Neural cell (in vitro differentiated cells): ENCODE results near the gene WASHC4. TPM values are rescaled to one million over a fixed set of nuclear protein-coding genes. Genes with fewer than 3 reads are reported as not detected.

ENCODE experiments used
- H2AFZ ChIP-seq: fragments of 200-600, 300-800 bp; sonication (generic), shearing (Covaris generic); 2 replicates; pipeline ENCODE4 v1.6.0; 2014; ENCODE audit warnings: low read depth, mild to moderate bottlenecking, antibody characterized with exemption, low read length, moderate library complexity
- H3F3A ChIP-seq: fragments of 200-600 bp; shearing (Covaris generic); 2 replicates; pipeline ENCODE4 v1.6.1; 2016; ENCODE audit warnings: mild to moderate bottlenecking, moderate library complexity, mixed read lengths, antibody characterized with exemption, low read length; ENCODE audit not compliant: insufficient read depth, poor library complexity, severe bottlenecking
- H3K27ac ChIP-seq: fragments of 200-600, 300-800 bp; sonication (generic), shearing (Covaris generic); 2 replicates; pipeline ENCODE4 v1.5.1; 2014; ENCODE audit warnings: mild to moderate bottlenecking, low read length, moderate library complexity
- H3K27me3 ChIP-seq: fragments of 300-800, 200-600 bp; sonication (generic), shearing (Covaris generic); 2 replicates; pipeline ENCODE4 v1.6.0; 2014; ENCODE audit warnings: mild to moderate bottlenecking, low read depth, low read length, moderate library complexity; ENCODE audit not compliant: insufficient read depth
- H3K36me3 ChIP-seq: fragments of 300-800, 200-600 bp; sonication (generic), shearing (Covaris generic); 2 replicates; pipeline ENCODE4 v1.5.1; 2014; ENCODE audit warnings: mild to moderate bottlenecking, antibody characterized with exemption, low read length, moderate library complexity; ENCODE audit not compliant: insufficient read depth
- H3K4me2 ChIP-seq: fragments of 300-800, 200-600 bp; sonication (generic), shearing (Covaris generic); 2 replicates; pipeline ENCODE4 v1.6.0; 2014; ENCODE audit warnings: mild to moderate bottlenecking, low read length
- H3K4me3 ChIP-seq: fragments of 300-800, 200-600 bp; sonication (generic), shearing (Covaris generic); 2 replicates; pipeline ENCODE4 v1.5.1; 2014; ENCODE audit warnings: mild to moderate bottlenecking, low read length, moderate library complexity
- H3K79me2 ChIP-seq: fragments of 200-600 bp; shearing (Covaris generic); replicated peaks from 2 replicates; pipeline ENCODE4 v1.6.0; 2014; ENCODE audit warnings: mild to moderate bottlenecking, low read length, moderate library complexity; ENCODE audit not compliant: insufficient read depth
- H3K9ac ChIP-seq: fragments of 300-800, 200-600 bp; sonication (generic), shearing (Covaris generic); 2 replicates; pipeline ENCODE4 v1.6.1; 2016; ENCODE audit warnings: mild to moderate bottlenecking, low read length, mixed read lengths
- H3K9me2 ChIP-seq: fragments of 200-600 bp; shearing (Covaris generic); 2 replicates; pipeline ENCODE4 v1.6.1; 2016; ENCODE audit warnings: mild to moderate bottlenecking, low read length, mixed read lengths; ENCODE audit not compliant: insufficient read depth
- H3K9me3 ChIP-seq: fragments of 200-600, 300-800 bp; sonication (generic), shearing (Covaris generic); 2 replicates; pipeline ENCODE4 v1.6.1; 2016; ENCODE audit warnings: mild to moderate bottlenecking, mixed run types, low read length, moderate library complexity, mixed read lengths
- H4K20me1 ChIP-seq: fragments of 200-600 bp; shearing (Covaris generic); 2 replicates; pipeline ENCODE4 v1.6.1; 2016; ENCODE audit warnings: mild to moderate bottlenecking, mixed run types; ENCODE audit not compliant: insufficient read depth
- CTCF ChIP-seq: fragments of 450-650 bp; IDR thresholded peaks from 2 replicates; pipeline ENCODE4 v1.5.1; 2014; ENCODE audit warnings: antibody characterized with exemption, mild to moderate bottlenecking, moderate library complexity; ENCODE audit not compliant: poor library complexity, severe bottlenecking
- EP300 ChIP-seq: fragments of 450-650 bp; conservative IDR thresholded peaks from 2 replicates; pipeline ENCODE4 v1.6.1; 2014; ENCODE audit warnings: antibody characterized with exemption, mild to moderate bottlenecking, moderate library complexity; ENCODE audit not compliant: poor library complexity, severe bottlenecking
- EZH2 ChIP-seq: fragments of 200-600, 300-800 bp; shearing (Covaris generic), sonication (generic); IDR thresholded peaks from 2 replicates; pipeline ENCODE4 v1.6.1; 2014; ENCODE audit warnings: antibody characterized with exemption, low read length, borderline replicate concordance, mild to moderate bottlenecking; ENCODE audit not compliant: insufficient read depth, poor library complexity, severe bottlenecking
- MXI1 ChIP-seq: fragments of 450-650 bp; conservative IDR thresholded peaks from 2 replicates; pipeline ENCODE4 v1.6.1; 2014; ENCODE audit warnings: antibody characterized with exemption, mild to moderate bottlenecking; ENCODE audit not compliant: poor library complexity, severe bottlenecking
- POLR2AphosphoS5 ChIP-seq: IDR thresholded peaks from 2 replicates; pipeline ENCODE4 v1.6.1; 2012
- RAD21 ChIP-seq: fragments of 450-650 bp; conservative IDR thresholded peaks from 2 replicates; pipeline ENCODE4 v1.6.1; 2014; ENCODE audit warnings: antibody characterized with exemption, mild to moderate bottlenecking, moderate library complexity
- REST ChIP-seq: IDR thresholded peaks from 2 replicates; pipeline ENCODE4 v1.6.1; 2012; ENCODE audit warnings: borderline replicate concordance
- SMC3 ChIP-seq: fragments of 450-650 bp; conservative IDR thresholded peaks from 2 replicates; pipeline ENCODE4 v1.6.1; 2014; ENCODE audit warnings: antibody characterized with exemption, mild to moderate bottlenecking, moderate library complexity; ENCODE audit not compliant: poor library complexity
- TAF1 ChIP-seq: IDR thresholded peaks from 2 replicates; pipeline ENCODE4 v1.6.1; 2012; ENCODE audit warnings: low read depth
- polyA plus RNA-seq: library from polyadenylated mRNA; depleted of rRNA; stranded (reverse); fragments of >200 nt; gene quantifications from 2 replicates; pipeline ENCODE4 v1.2.3, GENCODE V29; 2014

WASHC4 gene
- polyA plus RNA-seq, 1 donor from 2014 or later, result 52.6 TPM

- TF ChIP-seq RAD21 (no peak), EP300 (no peak), EZH2 (no peak), SMC3 (no peak), TAF1 (no peak), REST (no peak), POLR2AphosphoS5 (no peak), MXI1 (no peak), CTCF (no peak)
- no peaks in the 10 kb centered on the region for H3F3A ChIP-seq
- no peak overlapping the region for H3K9ac ChIP-seq
- no peaks in the 10 kb centered on the region for H3K9me3 ChIP-seq
- H3K4me2 ChIP-seq, result no peak overlapping the region
- no peaks in the 10 kb centered on the region for H3K36me3 ChIP-seq
- no peaks in the 10 kb centered on the region for H3K27me3 ChIP-seq
- no peak overlapping the region for H3K27ac ChIP-seq
- no peak overlapping the region for H3K4me3 ChIP-seq
- no peaks in the 10 kb centered on the region for H3K79me2 ChIP-seq
- no peaks in the 10 kb centered on the region for H3K9me2 ChIP-seq
- H4K20me1 ChIP-seq, result no peaks in the 10 kb centered on the region
- no peak overlapping the region for H2AFZ ChIP-seq
Measured at GRCh38 chr12:105069936-105070702, 37.4 kb upstream of the WASHC4 start.

GRCh38 chr12:105071981-105072380, 35.5 kb upstream of the WASHC4 start:
- H3K9me2 ChIP-seq, result no peaks in the 10 kb centered on the region
- H3K79me2 ChIP-seq, result no peaks in the 10 kb centered on the region
- no peak overlapping the region for H3K27ac ChIP-seq
- no peak for TF ChIP-seq TAF1
- no peak for TF ChIP-seq REST
- no peak for TF ChIP-seq EP300
- TF ChIP-seq POLR2AphosphoS5, result no peak
- no peak for TF ChIP-seq SMC3
- TF ChIP-seq CTCF, result no peak
- TF ChIP-seq EZH2, result no peak
- no peak for TF ChIP-seq MXI1
- TF ChIP-seq RAD21, result no peak
- no peak overlapping the region for H3K4me3 ChIP-seq
- H3K9ac ChIP-seq, result no peak overlapping the region
- no peak overlapping the region for H2AFZ ChIP-seq
- no peaks in the 10 kb centered on the region for H3K9me3 ChIP-seq
- no peaks in the 10 kb centered on the region for H4K20me1 ChIP-seq
- H3K36me3 ChIP-seq, result no peaks in the 10 kb centered on the region
- no peaks in the 10 kb centered on the region for H3K27me3 ChIP-seq
- H3K4me2 ChIP-seq, result no peak overlapping the region
- H3F3A ChIP-seq, result no peaks in the 10 kb centered on the region
